HL-60 (cell line): ENCODE data around the gene OPN1SW.

Source experiments
- DNase-seq, 2 experiments: peaks; one replicate each; pipeline ENCODE4 v3.0.0-alpha.2; 2010 to 2020; ENCODE audit warnings: low read depth in 1 of 2, low spot score in 1 of 2
- H3K27ac ChIP-seq: fragments of 250-450 bp; sonication (Bioruptor Pico); replicated peaks from 2 replicates; pipeline ENCODE4 v1.5.1; 2020; ENCODE audit warnings: mild to moderate bottlenecking, moderate library complexity
- H3K27me3 ChIP-seq: fragments of 250-450 bp; sonication (Bioruptor Pico); 2 replicates; pipeline ENCODE4 v1.5.1; 2021; ENCODE audit warnings: mild to moderate bottlenecking, moderate library complexity; ENCODE audit not compliant: insufficient read depth, poor library complexity, severe bottlenecking
- H3K4me3 ChIP-seq: replicated peaks from 2 replicates; pipeline ENCODE4 v1.5.1; 2011; ENCODE audit warnings: mild to moderate bottlenecking, control low read depth, low read length; ENCODE audit not compliant: insufficient read depth
- GABPA ChIP-seq: IDR thresholded peaks from 2 replicates; pipeline ENCODE4 v1.6.1; 2012; ENCODE audit warnings: low read depth
- POLR2AphosphoS5 ChIP-seq: IDR thresholded peaks from 2 replicates; pipeline ENCODE4 v1.6.1; 2012; ENCODE audit warnings: low read depth
- SPI1 ChIP-seq: IDR thresholded peaks from 2 replicates; pipeline ENCODE4 v1.6.1; 2012; ENCODE audit warnings: low read depth, mild to moderate bottlenecking, borderline replicate concordance
- TF ChIP-seq, protein P1 (sequence below): IDR thresholded peaks from 2 replicates; pipeline ENCODE4 v1.6.1; 2012; ENCODE audit warnings: low read depth; ENCODE audit not compliant: insufficient replicate concordance
- TF ChIP-seq, protein P2 (sequence below): IDR thresholded peaks from one replicate; pipeline ENCODE4 v1.5.1; 2011; ENCODE audit warnings: low read length, control low read depth, inconsistent platforms; ENCODE audit not compliant: insufficient read depth

The OPN1SW gene

DNA sequence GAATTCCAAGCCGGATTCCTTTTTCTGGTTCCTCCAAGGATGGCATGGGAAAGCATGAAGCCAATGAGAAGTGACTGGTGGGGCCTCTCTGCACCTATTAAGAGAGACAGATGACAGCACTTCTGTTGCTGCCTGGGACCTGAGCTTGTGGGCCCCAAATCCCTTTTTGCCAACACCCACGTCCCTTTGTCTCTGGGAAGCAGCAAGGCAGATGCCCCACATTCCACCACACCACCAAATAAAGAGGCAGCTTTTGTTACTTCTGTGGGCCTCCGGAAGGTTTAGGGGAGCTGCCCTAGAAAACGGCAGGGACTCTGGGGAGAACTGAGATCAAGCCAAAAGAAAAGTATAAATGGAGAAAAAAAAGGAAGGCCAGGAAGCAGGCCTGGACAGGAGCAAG lies 19.5 kb upstream of the OPN1SW start:
- DNase-seq: no peak
- Histone ChIP-seq H3K27me3 (peaks cover 12% of the 10 kb centered on the region), H3K4me3 (no peak overlapping the region), H3K27ac (no peak overlapping the region)
- no peak for TF ChIP-seq SPI1
- TF ChIP-seq, protein P1, sequence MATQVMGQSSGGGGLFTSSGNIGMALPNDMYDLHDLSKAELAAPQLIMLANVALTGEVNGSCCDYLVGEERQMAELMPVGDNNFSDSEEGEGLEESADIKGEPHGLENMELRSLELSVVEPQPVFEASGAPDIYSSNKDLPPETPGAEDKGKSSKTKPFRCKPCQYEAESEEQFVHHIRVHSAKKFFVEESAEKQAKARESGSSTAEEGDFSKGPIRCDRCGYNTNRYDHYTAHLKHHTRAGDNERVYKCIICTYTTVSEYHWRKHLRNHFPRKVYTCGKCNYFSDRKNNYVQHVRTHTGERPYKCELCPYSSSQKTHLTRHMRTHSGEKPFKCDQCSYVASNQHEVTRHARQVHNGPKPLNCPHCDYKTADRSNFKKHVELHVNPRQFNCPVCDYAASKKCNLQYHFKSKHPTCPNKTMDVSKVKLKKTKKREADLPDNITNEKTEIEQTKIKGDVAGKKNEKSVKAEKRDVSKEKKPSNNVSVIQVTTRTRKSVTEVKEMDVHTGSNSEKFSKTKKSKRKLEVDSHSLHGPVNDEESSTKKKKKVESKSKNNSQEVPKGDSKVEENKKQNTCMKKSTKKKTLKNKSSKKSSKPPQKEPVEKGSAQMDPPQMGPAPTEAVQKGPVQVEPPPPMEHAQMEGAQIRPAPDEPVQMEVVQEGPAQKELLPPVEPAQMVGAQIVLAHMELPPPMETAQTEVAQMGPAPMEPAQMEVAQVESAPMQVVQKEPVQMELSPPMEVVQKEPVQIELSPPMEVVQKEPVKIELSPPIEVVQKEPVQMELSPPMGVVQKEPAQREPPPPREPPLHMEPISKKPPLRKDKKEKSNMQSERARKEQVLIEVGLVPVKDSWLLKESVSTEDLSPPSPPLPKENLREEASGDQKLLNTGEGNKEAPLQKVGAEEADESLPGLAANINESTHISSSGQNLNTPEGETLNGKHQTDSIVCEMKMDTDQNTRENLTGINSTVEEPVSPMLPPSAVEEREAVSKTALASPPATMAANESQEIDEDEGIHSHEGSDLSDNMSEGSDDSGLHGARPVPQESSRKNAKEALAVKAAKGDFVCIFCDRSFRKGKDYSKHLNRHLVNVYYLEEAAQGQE: no peak
- TF ChIP-seq, protein P2, sequence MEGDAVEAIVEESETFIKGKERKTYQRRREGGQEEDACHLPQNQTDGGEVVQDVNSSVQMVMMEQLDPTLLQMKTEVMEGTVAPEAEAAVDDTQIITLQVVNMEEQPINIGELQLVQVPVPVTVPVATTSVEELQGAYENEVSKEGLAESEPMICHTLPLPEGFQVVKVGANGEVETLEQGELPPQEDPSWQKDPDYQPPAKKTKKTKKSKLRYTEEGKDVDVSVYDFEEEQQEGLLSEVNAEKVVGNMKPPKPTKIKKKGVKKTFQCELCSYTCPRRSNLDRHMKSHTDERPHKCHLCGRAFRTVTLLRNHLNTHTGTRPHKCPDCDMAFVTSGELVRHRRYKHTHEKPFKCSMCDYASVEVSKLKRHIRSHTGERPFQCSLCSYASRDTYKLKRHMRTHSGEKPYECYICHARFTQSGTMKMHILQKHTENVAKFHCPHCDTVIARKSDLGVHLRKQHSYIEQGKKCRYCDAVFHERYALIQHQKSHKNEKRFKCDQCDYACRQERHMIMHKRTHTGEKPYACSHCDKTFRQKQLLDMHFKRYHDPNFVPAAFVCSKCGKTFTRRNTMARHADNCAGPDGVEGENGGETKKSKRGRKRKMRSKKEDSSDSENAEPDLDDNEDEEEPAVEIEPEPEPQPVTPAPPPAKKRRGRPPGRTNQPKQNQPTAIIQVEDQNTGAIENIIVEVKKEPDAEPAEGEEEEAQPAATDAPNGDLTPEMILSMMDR: no peak
- no peak for TF ChIP-seq GABPA
- TF ChIP-seq POLR2AphosphoS5: no peak

DNA sequence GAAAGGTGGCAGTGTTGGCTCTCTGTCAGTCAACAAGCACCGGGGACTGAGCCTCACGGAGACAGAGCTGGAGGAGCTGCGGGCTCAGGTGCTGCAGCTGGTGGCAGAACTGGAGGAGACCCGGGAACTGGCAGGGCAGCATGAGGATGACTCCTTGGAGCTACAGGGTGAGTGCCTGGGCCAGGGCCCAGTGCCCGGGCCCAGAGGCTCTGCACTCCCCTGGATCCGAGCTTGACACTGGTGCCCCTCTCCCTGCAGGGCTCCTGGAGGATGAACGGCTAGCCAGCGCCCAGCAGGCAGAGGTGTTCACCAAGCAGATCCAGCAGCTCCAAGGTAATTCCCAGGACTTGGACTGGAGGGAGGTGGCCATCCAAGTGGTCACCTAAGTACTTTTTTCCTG lies 18.8 kb upstream of the OPN1SW start:
- no peak for DNase-seq
- Histone ChIP-seq H3K4me3 (no peak overlapping the region), H3K27ac (no peak overlapping the region), H3K27me3 (peaks cover 14% of the 10 kb centered on the region)
- TF ChIP-seq, protein P1: no peak
- TF ChIP-seq, protein P2: no peak
- TF ChIP-seq POLR2AphosphoS5: no peak
- TF ChIP-seq GABPA: no peak
- no peak for TF ChIP-seq SPI1

DNA sequence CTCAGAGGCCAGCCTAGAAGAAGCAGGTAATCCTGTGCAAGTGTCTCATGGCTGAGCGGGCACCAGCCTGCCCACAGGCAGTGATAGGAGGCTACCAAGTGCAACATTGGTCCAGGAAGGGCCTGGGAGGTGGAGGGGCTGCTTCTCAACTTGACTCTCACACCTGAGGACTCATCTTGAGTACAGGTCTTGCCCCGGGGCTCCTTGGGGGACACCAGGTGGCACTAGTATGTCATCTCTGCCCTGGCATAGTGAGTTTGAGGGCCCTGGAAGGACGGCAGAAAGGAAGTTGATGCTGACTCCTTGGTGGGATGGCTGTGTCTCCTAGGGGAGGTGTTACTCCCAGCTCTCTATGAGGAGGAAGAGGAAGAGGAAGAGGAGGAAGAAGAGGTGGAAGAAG lies 18.4 kb upstream of the OPN1SW start:
- DNase-seq: peak in 1 of 2 experiments; percentile 42
- peaks cover 16% of the 10 kb centered on the region for H3K27me3 ChIP-seq
- no peak overlapping the region for H3K27ac ChIP-seq
- H3K4me3 ChIP-seq: no peak overlapping the region
- no peak for TF ChIP-seq GABPA
- TF ChIP-seq, protein P1: no peak
- no peak for TF ChIP-seq POLR2AphosphoS5
- no peak for TF ChIP-seq SPI1
- TF ChIP-seq, protein P2: no peak
